Upper lobe of left lung (tissue), 6 donors: ENCODE results near the gene NT5M. TPM values are rescaled to one million over a fixed set of nuclear protein-coding genes. Genes with fewer than 3 reads are reported as not detected.

Source experiments
- ATAC-seq, 2 donors: fragments of 200-7000 bp; cut with Tn5 transposase; one replicate each; pipeline ENCODE4 v1.9.1; 2022; ENCODE audit warnings: mild to moderate bottlenecking in 2 of 2, moderate library complexity in 2 of 2; ENCODE audit not compliant: low FRiP score in 2 of 2
- DNase-seq, 2 donors: peaks; one replicate each; pipeline ENCODE4 v3.0.0-alpha.2; 2019 to 2020
- H3K27ac ChIP-seq, 4 donors: fragments of 200-600 bp; sonication (generic); one replicate each; pipeline ENCODE4 v1.5.1; 2016 to 2019
- H3K27me3 ChIP-seq, 4 donors: fragments of 200-600 bp; sonication (generic); one replicate each; pipeline ENCODE4 v1.5.1; 2017 to 2019
- H3K36me3 ChIP-seq, 4 donors: fragments of 200-600 bp; sonication (generic); one replicate each; pipeline ENCODE4 v1.5.1; 2016 to 2019
- H3K4me1 ChIP-seq, 4 donors: fragments of 200-600 bp; sonication (generic); one replicate each; pipeline ENCODE4 v1.5.1; 2018 to 2019
- H3K4me3 ChIP-seq, 4 donors: fragments of 200-600 bp; sonication (generic); one replicate each; pipeline ENCODE4 v1.5.1; 2017 to 2019; ENCODE audit warnings: mild to moderate bottlenecking in 2 of 4, moderate library complexity in 1 of 4
- H3K9me3 ChIP-seq, 4 donors: fragments of 200-600 bp; sonication (generic); one replicate each; pipeline ENCODE4 v1.5.1; 2018 to 2019
- CTCF ChIP-seq, 6 experiments: fragments of 450-650 bp in 4 of 6; fragments of 200-600 bp in 2 of 6; sonication (generic) in 2 of 6; IDR thresholded peaks; one replicate each; pipeline ENCODE4 v1.5.1; 2016 to 2019; ENCODE audit warnings: antibody characterized with exemption in 6 of 6
- EP300 ChIP-seq, 4 donors: sonication (generic); formaldehyde crosslinking; IDR thresholded peaks; one replicate each; pipeline ENCODE4 v1.5.1; 2017; ENCODE audit warnings: antibody characterized with exemption in 4 of 4, control low read depth in 2 of 4
- POLR2A ChIP-seq, 4 donors: fragments of 450-650 bp; IDR thresholded peaks; one replicate each; pipeline ENCODE4 v1.5.1; 2016 to 2017; ENCODE audit warnings: antibody characterized with exemption in 4 of 4, mild to moderate bottlenecking in 2 of 4
- POLR2AphosphoS5 ChIP-seq, 2 donors: sonication (generic); formaldehyde crosslinking; IDR thresholded peaks; one replicate each; pipeline ENCODE4 v1.5.1; 2017; ENCODE audit warnings: antibody characterized with exemption in 2 of 2
- WGBS, 2 donors: methylation state at CpG; one replicate each; pipeline ENCODE4 v1.1.5; 2017 to 2018; 5-methylcytosine and 5-hydroxymethylcytosine counted together
- total RNA-seq, 6 donors: library from RNA; depleted of rRNA in 4 of 6; stranded (reverse); fragments of >200 nt in 4 of 6; gene quantifications; one replicate each; pipeline versions ENCODE4 v1.1.0 to v1.2.1, GENCODE V29; 2016 to 2021
- donor health status: DM: no; HTN: no; CAD: no; lungs with moderate emphysema.
- donor health status: DM: no; HTN: yes; CAD: no; lungs with severe emphysema.

Gene NT5M
- total RNA-seq, 6 donors from 2014 or later: 1.2 to 3.7 (median 1.8) TPM

- DNase-seq (no peak), ATAC-seq (no peak)
- H3K4me3 ChIP-seq: no peak overlapping the region
- no peaks in the 10 kb centered on the region for H3K9me3 ChIP-seq
- no peak for TF ChIP-seq POLR2A (IDR thresholded peaks at IDR 0.05)
- TF ChIP-seq POLR2AphosphoS5 (IDR thresholded peaks at IDR 0.05): no peak
- H3K27me3 ChIP-seq: no peaks in the 10 kb centered on the region
- WGBS, 2 donors: 90 to 97% methylated on average over 4 of the region's 4 CpGs
- H3K27ac ChIP-seq: no peak overlapping the region
- no peaks in the 10 kb centered on the region for H3K36me3 ChIP-seq
- H3K4me1 ChIP-seq: no peaks in the 10 kb centered on the region
These were observed 42.1 kb downstream of the NT5M start for GRCh38 chr17:17345294-17345597.

GRCh38 chr17:17345686-17346427 lies 42.7 kb downstream of the NT5M start:
- Histone ChIP-seq H3K27ac (no peak overlapping the region), H3K27me3 (no peaks in the 10 kb centered on the region), H3K4me1 (no peaks in the 10 kb centered on the region), H3K36me3 (no peaks in the 10 kb centered on the region), H3K4me3 (no peak overlapping the region), H3K9me3 (no peaks in the 10 kb centered on the region)
- TF ChIP-seq EP300 (IDR thresholded peaks at IDR 0.05) (no peak), POLR2AphosphoS5 (IDR thresholded peaks at IDR 0.05) (no peak), CTCF (IDR thresholded peaks at IDR 0.05) (no peak), POLR2A (IDR thresholded peaks at IDR 0.05) (no peak)
- 90 to 91% methylated on average over 7 to 14 of the region's 14 CpGs for WGBS, 2 donors
- DNase-seq (no peak), ATAC-seq (no peak)

GRCh38 chr17:17346428-17347233 lies 43.5 kb downstream of the NT5M start:
- Histone ChIP-seq H3K4me3 (no peak overlapping the region), H3K36me3 (no peaks in the 10 kb centered on the region), H3K9me3 (no peaks in the 10 kb centered on the region), H3K27me3 (no peaks in the 10 kb centered on the region), H3K4me1 (no peaks in the 10 kb centered on the region), H3K27ac (no peak overlapping the region)
- TF ChIP-seq CTCF (IDR thresholded peaks at IDR 0.05) (no peak), EP300 (IDR thresholded peaks at IDR 0.05) (no peak), POLR2AphosphoS5 (IDR thresholded peaks at IDR 0.05) (no peak), POLR2A (IDR thresholded peaks at IDR 0.05) (no peak)
- 75 to 87% methylated on average over 4 to 26 of the region's 31 CpGs for WGBS, 2 donors
- ATAC-seq (no peak), DNase-seq (no peak)

- H3K36me3 ChIP-seq: no peaks in the 10 kb centered on the region
- H3K9me3 ChIP-seq: no peaks in the 10 kb centered on the region
- H3K4me3 ChIP-seq: no peak overlapping the region
- no peaks in the 10 kb centered on the region for H3K27me3 ChIP-seq
- WGBS, 2 donors: 92 to 93% methylated on average over 6 to 15 of the region's 15 CpGs
- DNase-seq: no peak
- no peak for ATAC-seq
- H3K27ac ChIP-seq: no peak overlapping the region
- no peaks in the 10 kb centered on the region for H3K4me1 ChIP-seq
- TF ChIP-seq EP300 (IDR thresholded peaks at IDR 0.05) (no peak), POLR2AphosphoS5 (IDR thresholded peaks at IDR 0.05) (no peak), CTCF (IDR thresholded peaks at IDR 0.05) (no peak), POLR2A (IDR thresholded peaks at IDR 0.05) (no peak)
These were observed 44.2 kb downstream of the NT5M start for GRCh38 chr17:17347234-17347955.
